ENCODE results near the gene NAMPT. TPM values are rescaled to one million over a fixed set of nuclear protein-coding genes. Genes with fewer than 3 reads are reported as not detected.
"Not testable (repeated sequence)": the region's sequence is repeated elsewhere in the genome, so short reads cannot be mapped to it uniquely, and the experiment has no call there.

NAMPT gene
- total RNA-seq, 1 experiment from 2014 or later = 364 TPM

DNA sequence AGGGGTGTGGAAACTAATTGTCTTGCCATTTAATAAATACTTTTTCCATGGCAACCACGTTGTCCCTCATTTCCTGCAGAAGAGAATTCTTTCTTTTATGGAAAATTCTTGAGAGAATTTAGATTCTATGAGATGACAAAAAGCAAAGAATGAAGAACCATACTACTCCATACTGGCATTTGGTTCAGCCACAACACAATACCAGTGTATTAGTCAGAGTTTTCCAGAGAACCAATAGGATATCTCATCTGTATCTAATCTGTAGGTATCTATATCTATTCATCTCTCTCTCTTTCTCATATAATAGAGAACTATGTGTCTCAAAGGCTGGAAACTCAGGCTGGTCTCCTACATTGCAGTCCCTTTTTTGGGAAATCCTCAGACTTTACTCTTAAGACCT is 44.6 kb upstream of the NAMPT start:
- peaks cover 3% of the 10 kb centered on the region for H3K9me3 Mint-ChIP-seq (ENCODE audit: low read depth, unreplicated experiment)
- BruUV-seq (replicated peaks) = no TSS peak
- TF ChIP-seq, protein P1, sequence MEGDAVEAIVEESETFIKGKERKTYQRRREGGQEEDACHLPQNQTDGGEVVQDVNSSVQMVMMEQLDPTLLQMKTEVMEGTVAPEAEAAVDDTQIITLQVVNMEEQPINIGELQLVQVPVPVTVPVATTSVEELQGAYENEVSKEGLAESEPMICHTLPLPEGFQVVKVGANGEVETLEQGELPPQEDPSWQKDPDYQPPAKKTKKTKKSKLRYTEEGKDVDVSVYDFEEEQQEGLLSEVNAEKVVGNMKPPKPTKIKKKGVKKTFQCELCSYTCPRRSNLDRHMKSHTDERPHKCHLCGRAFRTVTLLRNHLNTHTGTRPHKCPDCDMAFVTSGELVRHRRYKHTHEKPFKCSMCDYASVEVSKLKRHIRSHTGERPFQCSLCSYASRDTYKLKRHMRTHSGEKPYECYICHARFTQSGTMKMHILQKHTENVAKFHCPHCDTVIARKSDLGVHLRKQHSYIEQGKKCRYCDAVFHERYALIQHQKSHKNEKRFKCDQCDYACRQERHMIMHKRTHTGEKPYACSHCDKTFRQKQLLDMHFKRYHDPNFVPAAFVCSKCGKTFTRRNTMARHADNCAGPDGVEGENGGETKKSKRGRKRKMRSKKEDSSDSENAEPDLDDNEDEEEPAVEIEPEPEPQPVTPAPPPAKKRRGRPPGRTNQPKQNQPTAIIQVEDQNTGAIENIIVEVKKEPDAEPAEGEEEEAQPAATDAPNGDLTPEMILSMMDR (IDR thresholded peaks at IDR 0.05; ENCODE audit: unreplicated experiment) = no peak
- H3K36me3 Mint-ChIP-seq (ENCODE audit: insufficient read depth, unreplicated experiment) = no peaks in the 10 kb centered on the region
- no peaks in the 10 kb centered on the region for H3K27me3 Mint-ChIP-seq (ENCODE audit: unreplicated experiment)
- H3K27ac Mint-ChIP-seq (ENCODE audit: unreplicated experiment) = peak overlapping the region; percentile 63
- H3K4me3 Mint-ChIP-seq (ENCODE audit: low read depth, unreplicated experiment) = no peak overlapping the region
- DNase-seq = no peak
- CTCF ChIA-PET = no interaction called here
- H3K4me1 Mint-ChIP-seq (ENCODE audit: low read depth, unreplicated experiment) = peaks cover 55% of the 10 kb centered on the region
- intact Hi-C loops (cut with micrococcal nuclease; ENCODE audit: unreplicated experiment) = no loop called here

DNA sequence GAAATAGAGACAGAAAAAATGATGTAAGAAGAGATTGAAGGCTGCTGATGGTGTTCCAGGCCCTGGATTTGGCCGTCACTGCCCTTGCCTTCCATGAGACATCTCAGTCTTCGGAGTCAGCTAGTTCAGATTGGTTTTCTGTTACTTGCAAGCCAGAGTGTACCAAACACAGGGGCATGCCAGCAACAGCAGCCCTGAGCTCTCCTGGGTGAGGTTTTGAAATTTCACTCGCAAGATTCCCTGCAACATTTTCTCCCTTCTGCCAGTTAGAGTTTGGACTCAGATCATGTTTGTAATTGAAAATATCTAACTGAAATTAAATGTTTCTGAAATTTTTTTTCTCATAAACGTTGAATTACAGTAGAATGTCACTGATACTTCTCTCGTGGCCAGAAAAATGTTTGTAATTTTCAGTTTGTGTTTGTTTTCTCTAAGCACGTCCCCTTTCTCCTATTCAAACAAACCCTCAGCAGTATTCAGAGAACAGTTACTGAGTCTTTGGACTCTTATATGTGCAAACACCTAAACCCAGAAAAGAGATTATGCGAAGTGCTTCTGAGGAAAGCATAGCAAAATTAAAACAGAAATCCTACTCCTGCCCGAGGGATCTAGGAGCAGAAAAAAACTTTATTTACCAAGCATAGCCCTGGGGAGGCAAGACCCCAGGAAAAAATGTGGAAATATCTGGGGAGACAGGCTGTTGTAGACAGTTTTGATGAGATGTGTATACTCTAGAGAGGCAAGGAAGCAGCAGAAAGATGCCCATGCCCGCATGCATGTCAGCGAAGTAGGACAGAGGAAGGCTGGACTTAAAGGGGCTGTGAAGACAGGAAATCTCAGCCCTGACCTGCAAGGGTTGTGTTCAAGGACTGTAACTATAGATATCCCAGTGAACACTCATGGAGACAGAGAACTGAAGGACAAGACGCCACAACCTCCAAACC is 43.0 kb upstream of the NAMPT start:
- CTCF ChIA-PET = no interaction called here
- intact Hi-C loops (cut with micrococcal nuclease; ENCODE audit: unreplicated experiment) = no loop called here
- no peak for DNase-seq
- Mint-ChIP-seq H3K9me3 (ENCODE audit: low read depth, unreplicated experiment) (peaks cover 2% of the 10 kb centered on the region), H3K4me3 (ENCODE audit: low read depth, unreplicated experiment) (no peak overlapping the region), H3K27me3 (ENCODE audit: unreplicated experiment) (no peaks in the 10 kb centered on the region), H3K4me1 (ENCODE audit: low read depth, unreplicated experiment) (peaks cover 53% of the 10 kb centered on the region), H3K27ac (ENCODE audit: unreplicated experiment) (no peak overlapping the region), H3K36me3 (ENCODE audit: insufficient read depth, unreplicated experiment) (no peaks in the 10 kb centered on the region)
- BruUV-seq (replicated peaks) = no TSS peak
- TF ChIP-seq, protein P1 (IDR thresholded peaks at IDR 0.05; ENCODE audit: unreplicated experiment) = no peak

DNA sequence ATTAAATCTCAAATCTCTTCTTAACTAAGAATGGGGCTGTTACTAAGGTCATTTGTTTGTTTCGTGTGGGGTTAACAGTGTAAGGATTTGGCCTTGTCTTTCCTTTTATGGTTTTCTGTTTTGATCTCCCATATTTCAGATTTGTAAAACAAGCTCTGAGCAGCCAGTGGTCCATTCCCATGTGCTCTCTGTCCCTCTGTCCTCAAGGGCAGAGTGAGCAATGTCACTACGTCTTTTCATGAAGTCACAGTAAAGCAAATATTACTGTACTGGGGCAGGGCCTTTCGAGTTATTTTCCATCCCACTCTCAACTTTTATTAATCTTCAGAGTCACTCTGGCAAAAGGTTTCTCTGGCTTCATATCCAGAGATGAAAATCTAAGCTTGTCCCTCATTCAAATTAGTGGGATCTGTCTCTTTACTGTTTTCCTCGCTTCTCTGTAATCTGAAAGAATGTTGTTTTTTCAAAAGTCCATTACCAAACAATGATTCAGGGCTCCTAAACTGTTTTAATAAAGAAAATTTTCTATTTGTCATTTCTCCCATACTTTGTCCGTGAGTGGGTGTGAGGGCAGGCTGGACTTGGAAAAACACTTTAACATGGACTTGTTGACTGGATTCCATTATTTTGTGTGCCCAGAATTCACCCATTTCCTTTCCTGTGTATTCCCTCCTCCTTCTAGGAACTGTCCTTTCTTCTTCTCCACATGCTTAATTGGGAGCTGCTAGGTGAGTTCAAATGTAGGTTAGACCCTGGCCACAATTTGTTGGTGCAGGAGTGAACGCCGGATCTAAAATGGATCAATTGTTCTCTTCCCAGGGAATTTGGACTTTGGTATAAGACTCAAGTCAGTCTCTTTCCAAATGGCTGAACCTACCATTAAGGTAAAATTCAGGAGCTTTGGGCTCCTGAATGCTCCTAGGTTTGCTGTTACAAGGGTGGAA is 42.1 kb upstream of the NAMPT start:
- CTCF ChIA-PET = interaction anchor here (0.7 kb wide), 1 partner anchor 42 kb away, joined by 6 read pairs; the partner anchor contains the start of gene NAMPT
- H3K4me3 Mint-ChIP-seq (ENCODE audit: low read depth, unreplicated experiment) = no peak overlapping the region
- H3K27ac Mint-ChIP-seq (ENCODE audit: unreplicated experiment) = no peak overlapping the region
- no peak for DNase-seq
- peaks cover 44% of the 10 kb centered on the region for H3K4me1 Mint-ChIP-seq (ENCODE audit: low read depth, unreplicated experiment)
- no peaks in the 10 kb centered on the region for H3K36me3 Mint-ChIP-seq (ENCODE audit: insufficient read depth, unreplicated experiment)
- H3K9me3 Mint-ChIP-seq (ENCODE audit: low read depth, unreplicated experiment) = no peaks in the 10 kb centered on the region
- TF ChIP-seq, protein P1 (IDR thresholded peaks at IDR 0.05; ENCODE audit: unreplicated experiment) = no peak
- BruUV-seq (replicated peaks) = no TSS peak
- intact Hi-C loops (cut with micrococcal nuclease; ENCODE audit: unreplicated experiment) = no loop called here
- no peaks in the 10 kb centered on the region for H3K27me3 Mint-ChIP-seq (ENCODE audit: unreplicated experiment)

DNA sequence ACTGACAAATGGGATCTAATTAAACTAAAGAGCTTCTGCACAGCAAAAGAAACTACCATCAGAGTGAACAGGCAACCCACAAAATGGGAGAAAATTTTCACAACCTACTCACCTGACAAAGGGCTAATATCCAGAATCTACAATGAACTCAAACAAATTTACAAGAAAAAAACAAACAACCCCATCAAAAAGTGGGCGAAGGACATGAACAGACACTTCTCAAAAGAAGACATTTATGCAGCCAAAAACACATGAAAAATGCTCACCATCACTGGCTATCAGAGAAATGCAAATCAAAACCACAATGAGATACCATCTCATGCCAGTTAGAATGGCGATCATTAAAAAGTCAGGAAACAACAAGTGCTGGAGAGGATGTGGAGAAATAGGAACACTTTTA is 39.7 kb upstream of the NAMPT start:
- DNase-seq; intact Hi-C loops (cut with micrococcal nuclease; ENCODE audit: unreplicated experiment); BruUV-seq (replicated peaks); H3K4me3 Mint-ChIP-seq (ENCODE audit: low read depth, unreplicated experiment); CTCF ChIA-PET; H3K27ac Mint-ChIP-seq (ENCODE audit: unreplicated experiment); H3K27me3 Mint-ChIP-seq (ENCODE audit: unreplicated experiment); H3K9me3 Mint-ChIP-seq (ENCODE audit: low read depth, unreplicated experiment); H3K36me3 Mint-ChIP-seq (ENCODE audit: insufficient read depth, unreplicated experiment): not testable (repeated sequence)
- H3K4me1 Mint-ChIP-seq (ENCODE audit: low read depth, unreplicated experiment) = peaks cover 22% of the 10 kb centered on the region

DNA sequence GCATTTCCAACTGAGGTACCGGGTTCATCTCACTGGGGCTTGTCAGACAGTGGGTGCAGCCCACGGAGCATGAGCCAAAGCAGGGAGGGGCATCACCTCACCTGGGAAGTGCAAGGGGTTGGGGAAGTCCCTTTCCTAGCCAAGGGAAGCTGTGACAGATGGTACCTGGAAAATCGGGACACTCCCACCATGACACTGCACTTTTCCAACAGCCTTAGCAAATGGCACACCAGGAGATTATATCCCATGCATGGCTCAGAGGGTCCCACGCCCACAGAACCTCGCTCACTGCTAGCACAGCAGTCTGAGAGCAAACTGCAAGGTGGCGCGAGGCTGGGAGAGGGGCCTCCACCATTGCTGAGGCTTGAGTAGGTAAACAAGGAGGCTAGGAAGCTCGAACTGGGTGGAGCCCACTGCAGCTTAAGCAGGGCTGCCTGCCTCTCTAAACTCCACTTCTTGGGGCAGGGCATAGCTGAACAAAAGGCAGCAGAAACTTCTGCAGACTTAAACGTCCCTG is 35.5 kb upstream of the NAMPT start:
- H3K4me1 Mint-ChIP-seq (ENCODE audit: low read depth, unreplicated experiment); DNase-seq; BruUV-seq (replicated peaks); H3K4me3 Mint-ChIP-seq (ENCODE audit: low read depth, unreplicated experiment); intact Hi-C loops (cut with micrococcal nuclease; ENCODE audit: unreplicated experiment); H3K9me3 Mint-ChIP-seq (ENCODE audit: low read depth, unreplicated experiment); CTCF ChIA-PET; H3K36me3 Mint-ChIP-seq (ENCODE audit: insufficient read depth, unreplicated experiment); H3K27ac Mint-ChIP-seq (ENCODE audit: unreplicated experiment); H3K27me3 Mint-ChIP-seq (ENCODE audit: unreplicated experiment): not testable (repeated sequence)

All from Calu3 (cell line).